Measurements from ENCODE around the gene DNAJB1.
"Not testable (repeated sequence)": the region's sequence is repeated elsewhere in the genome, so short reads cannot be mapped to it uniquely, and the experiment has no call there.

DNAJB1 gene

DNA sequence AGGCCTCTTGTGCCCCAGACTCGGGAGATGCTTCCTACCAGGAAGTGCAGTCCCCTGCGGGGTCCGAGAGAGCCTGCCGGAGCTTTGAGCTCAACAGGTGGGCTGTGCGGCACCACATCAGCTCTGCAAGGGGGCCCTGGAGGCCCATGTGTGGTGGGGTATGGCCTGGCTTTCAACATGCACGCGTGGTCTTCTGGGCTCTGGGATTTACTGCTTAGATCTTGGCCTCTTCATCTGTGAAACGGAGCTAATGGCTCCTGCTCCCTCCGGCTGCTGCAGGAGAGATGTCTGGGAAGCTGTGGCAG is 35.7 kb upstream of the DNAJB1 start:
- in situ Hi-C loops (cut with HindIII; ENCODE audit: low sequenced_read_pairs), result no loop called here

DNA sequence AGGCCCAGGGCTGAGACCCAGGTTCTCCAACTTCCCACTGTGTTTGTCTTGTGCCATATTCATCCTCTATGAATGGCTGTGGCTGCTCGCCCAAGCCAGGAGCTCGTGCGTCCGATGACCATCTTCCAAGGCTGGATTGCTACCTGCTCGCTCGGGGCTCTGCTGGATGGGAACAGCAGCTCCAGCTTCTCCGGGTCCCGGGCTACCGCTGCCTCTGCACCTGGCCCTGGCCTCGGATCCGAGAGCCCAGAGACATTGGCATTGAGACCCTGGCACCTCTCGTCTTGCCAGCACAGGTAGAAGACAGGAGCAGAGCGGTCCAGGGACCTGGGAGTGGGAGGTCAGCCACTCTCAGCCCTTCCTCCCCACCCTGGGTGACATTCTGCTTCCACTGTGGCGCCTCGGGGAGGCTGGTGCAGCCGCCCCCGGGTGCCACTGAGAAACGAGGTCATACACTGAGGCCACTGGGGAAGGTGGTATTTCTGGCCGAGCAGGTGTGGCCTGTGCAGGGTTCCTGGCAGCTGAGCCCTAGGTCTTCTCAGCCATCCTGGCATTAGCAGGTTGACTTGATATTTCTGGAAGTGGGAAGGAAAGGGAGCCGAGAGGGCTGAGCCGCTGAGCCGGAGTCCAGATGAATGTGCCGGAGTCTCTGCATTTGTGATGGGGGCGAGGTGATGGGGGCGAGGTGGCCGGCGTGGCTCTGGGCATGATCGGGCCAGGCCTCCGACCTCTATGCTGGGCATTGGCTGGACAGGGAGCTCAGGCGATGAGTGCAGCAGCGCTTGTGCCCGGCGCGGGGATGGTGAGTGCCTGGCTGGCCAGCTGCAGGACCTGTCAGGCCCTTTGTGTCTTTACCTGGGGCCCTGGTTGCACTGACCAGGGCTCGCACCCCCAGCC is 35.1 kb upstream of the DNAJB1 start:
- in situ Hi-C loops (cut with HindIII; ENCODE audit: low sequenced_read_pairs), result no loop called here

- in situ Hi-C loops (cut with HindIII; ENCODE audit: low sequenced_read_pairs), result not testable (repeated sequence)
Measured at GRCh38 chr19:14552006-14552360, 33.8 kb upstream of the DNAJB1 start.

GRCh38 chr19:14551134-14552005 is 33.2 kb upstream of the DNAJB1 start:
- in situ Hi-C loops (cut with HindIII; ENCODE audit: low sequenced_read_pairs), result not testable (repeated sequence)

GRCh38 chr19:14550201-14550754 is 32.1 kb upstream of the DNAJB1 start:
- in situ Hi-C loops (cut with HindIII; ENCODE audit: low sequenced_read_pairs), result no loop called here

- in situ Hi-C loops (cut with HindIII; ENCODE audit: low sequenced_read_pairs), result no loop called here
Measured at GRCh38 chr19:14545716-14546082, 27.5 kb upstream of the DNAJB1 start.

DNA sequence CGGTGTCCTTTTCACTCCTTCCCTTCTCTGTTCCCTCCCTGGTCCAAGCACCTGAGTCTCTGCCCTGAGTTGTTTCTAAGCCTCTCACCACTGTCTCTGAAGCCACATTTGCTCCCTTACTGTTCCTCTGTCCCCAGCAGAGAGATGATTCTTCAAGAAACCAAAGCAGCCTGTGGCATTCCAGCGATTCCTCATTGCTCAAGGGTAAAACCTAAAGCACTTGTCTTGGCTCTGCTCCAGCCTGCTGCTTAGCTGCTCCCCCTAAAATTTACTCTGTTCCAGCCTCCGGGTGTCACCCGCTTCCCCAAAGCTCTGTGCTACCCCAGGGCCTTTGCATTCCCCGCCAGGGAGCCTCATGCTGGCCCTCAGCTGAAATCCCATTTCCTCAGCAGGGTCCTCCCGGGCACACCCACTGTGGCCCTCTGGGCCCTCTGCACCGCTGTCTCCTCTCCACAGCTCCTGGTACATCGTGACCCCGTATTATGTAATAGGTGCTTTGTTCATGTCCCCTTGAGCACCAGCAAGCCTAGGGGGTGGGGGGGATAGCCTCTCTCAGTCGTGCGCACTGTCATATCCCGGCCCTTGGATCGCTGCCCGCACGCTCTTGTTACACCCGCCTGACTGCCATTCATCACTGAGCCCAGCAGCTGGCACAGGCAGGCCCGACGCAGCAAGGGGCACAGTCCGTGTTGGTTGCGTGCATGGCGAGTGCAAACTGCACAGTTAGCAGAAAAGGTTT is 26.9 kb upstream of the DNAJB1 start:
- in situ Hi-C loops (cut with HindIII; ENCODE audit: low sequenced_read_pairs), result no loop called here

DNA sequence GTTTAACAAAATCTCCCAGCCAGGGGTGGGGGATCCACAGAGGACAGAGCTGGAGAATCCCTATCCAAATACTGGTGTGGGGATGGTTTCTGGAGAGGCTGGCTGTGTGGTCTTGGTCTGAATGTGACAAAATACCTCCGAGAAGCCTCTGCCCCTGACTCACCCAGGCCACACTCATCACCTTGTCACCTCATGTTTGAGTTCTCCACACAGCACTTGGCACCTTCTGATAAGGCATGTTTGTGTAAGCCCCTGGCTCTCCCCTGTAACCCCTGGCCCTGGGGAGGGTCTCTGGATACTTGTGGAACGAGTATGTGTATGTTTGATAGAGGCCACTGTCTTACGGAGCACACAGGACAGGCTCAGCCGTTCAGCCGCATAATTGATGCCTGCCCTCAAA is 25.9 kb upstream of the DNAJB1 start:
- in situ Hi-C loops (cut with HindIII; ENCODE audit: low sequenced_read_pairs), result no loop called here

DNA sequence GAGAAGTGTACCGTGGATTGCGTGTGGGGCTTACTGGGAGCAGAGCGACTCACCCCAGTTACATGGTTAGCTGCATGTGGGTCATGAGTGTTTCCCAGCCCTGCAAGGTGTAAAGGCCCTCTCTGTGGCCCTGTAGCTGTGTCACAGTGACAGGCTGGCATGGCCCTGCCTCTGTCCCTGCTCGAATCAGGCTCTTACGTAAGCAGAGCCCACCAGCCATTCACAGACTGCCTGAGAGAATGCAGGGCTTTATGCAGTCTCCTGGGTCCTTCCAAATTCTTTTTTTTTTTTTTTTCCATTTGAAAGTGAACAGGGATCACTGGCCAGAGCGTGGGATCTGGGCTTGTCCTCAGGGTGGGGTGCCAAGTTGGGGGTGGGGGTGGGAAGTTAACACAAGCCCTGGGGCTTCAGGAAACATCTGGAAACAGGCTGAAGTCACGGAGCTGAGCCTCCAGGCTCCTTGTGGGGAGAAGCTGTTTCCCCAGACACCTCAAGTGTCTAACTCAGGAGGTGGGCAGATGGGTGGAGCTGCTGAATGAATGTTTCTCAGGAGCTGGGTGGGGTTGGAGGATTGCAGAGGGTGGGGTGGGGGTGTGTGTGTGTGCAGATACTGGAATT is 24.6 kb upstream of the DNAJB1 start:
- in situ Hi-C loops (cut with HindIII; ENCODE audit: low sequenced_read_pairs), result no loop called here

GRCh38 chr19:14541979-14542378 is 23.8 kb upstream of the DNAJB1 start:
- in situ Hi-C loops (cut with HindIII; ENCODE audit: low sequenced_read_pairs), result not testable (repeated sequence)

- in situ Hi-C loops (cut with HindIII; ENCODE audit: low sequenced_read_pairs), result no loop called here
Measured at GRCh38 chr19:14540741-14541525, 22.7 kb upstream of the DNAJB1 start.

DNA sequence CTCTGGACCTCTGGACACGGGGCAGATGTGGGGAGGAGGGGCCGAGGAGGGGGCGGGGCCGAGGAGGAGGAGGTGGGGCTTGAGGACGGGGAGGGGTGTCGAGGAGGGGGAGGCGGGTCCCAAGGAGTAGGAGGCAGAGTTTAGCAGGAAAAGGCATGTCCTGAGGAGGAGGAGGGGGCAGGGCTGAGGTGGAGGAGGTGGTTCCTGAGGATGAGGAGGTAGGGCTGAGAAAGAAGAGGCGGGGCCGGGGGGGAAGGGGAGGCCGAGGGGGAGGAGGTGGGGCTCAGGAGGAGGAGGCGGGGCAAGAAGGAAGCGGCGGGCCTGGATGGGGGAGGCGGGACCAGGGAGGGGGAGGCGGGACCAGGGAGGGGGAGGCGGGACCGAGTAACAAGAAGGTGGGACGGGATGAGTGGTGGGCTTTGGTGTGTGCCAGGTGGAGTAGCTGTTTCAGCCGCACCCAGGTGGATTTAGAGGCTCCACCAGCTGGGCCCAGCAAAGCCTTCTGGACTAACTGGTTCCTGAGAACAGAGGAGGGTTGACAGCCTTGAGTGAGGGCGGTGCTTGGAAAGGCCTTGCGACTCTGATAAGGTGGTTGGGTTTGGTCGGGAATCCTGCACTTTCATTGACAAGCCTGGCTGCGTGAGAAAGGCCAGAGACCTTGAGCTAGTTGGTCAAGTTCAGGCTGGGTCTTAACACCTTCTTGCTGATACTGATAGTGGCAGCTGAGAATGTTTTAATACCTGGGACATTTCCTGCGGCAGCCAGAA is 18.9 kb upstream of the DNAJB1 start:
- in situ Hi-C loops (cut with HindIII; ENCODE audit: low sequenced_read_pairs), result no loop called here

- in situ Hi-C loops (cut with HindIII; ENCODE audit: low sequenced_read_pairs), result no loop called here
Measured at GRCh38 chr19:14533450-14533849, 15.3 kb upstream of the DNAJB1 start.

GRCh38 chr19:14530506-14530905 is 12.3 kb upstream of the DNAJB1 start:
- in situ Hi-C loops (cut with HindIII; ENCODE audit: low sequenced_read_pairs), result no loop called here

GRCh38 chr19:14530005-14530348 is 11.8 kb upstream of the DNAJB1 start:
- in situ Hi-C loops (cut with HindIII; ENCODE audit: low sequenced_read_pairs), result no loop called here

- in situ Hi-C loops (cut with HindIII; ENCODE audit: low sequenced_read_pairs), result no loop called here
Measured at GRCh38 chr19:14529254-14530004, 11.2 kb upstream of the DNAJB1 start, which contains the start of gene TECR. TECR (plus strand) TSS chr19:14529594; CDS start chr19:14529697, 103 bp downstream.

DNA sequence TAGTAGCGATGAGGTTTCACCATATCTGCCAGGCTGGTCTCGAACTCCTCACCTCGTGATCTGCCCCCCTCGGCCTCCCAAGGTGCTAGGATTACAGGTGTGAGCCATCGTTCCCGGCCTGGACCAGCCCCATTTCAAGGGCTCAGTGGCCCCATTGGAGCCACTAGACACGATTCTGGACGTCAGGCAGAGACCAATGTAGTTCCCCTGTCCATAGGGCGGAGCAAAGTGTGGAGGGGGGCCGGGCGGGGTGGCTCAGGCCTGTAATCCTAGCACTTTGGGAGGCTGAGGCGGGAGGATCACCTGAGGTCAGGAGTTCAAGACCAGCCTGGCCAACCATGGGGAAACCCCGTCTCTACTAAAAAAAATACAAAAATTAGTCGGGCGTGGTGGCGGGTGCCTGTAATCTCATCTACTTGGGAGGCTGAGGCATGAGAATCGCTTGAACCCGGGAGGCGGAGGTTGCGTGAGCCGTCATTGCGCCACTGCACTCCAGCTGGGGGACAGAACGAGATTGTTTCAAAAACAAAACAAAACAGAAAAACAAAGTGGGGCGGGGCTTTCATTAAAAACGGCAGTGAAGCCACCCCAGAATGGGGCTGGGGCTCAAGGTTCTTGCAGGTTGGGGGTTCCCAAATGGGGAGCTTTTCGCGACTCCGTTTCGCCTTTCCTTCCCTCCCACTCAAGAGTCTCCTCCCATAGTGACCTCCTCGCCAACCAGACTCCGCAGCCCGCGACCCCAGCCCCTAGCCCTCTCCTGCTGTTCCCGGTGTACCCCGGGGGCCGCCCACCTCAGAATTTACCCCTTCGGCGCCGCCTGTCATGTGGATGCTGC is 10.4 kb upstream of the DNAJB1 start:
- in situ Hi-C loops (cut with HindIII; ENCODE audit: low sequenced_read_pairs), result no loop called here

DNA sequence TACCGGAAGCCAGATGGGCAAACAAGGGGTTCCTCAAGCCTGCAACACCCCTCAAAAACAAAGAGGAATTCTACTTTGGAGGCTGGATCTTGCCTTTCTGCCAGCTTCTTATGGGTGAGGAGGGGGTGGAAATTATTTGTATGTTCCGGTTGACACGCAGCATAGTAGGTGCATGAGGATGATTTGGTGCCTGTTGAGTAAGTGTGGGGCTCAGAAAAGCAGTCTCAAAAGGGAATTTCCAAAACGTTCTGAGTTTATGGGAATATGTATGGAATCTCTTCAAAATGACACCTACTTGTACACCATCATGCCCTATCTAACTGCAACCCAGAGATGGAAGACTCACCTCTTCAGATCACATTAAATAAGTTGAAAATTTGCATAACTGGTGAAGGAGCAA is 8.2 kb upstream of the DNAJB1 start:
- in situ Hi-C loops (cut with HindIII; ENCODE audit: low sequenced_read_pairs), result no loop called here

Measured in endothelial cell of hepatic sinusoid (primary cell).